Right lobe of liver (tissue), 6 donors: ENCODE measurements around the gene DISP3. TPM values are rescaled to one million over a fixed set of nuclear protein-coding genes. Genes with fewer than 3 reads are reported as not detected.

Experiments used
- ATAC-seq, 4 donors: fragments of 200-7000 bp; cut with Tn5 transposase; one replicate each; pipeline ENCODE4 v1.9.1; 2020; ENCODE audit warnings: mild to moderate bottlenecking in 4 of 4, moderate library complexity in 4 of 4
- DNase-seq, 3 donors: peaks; one replicate each; pipeline ENCODE4 v3.0.0-alpha.2; 2020
- H3K27ac ChIP-seq, 3 donors: fragments of 200-600 bp; one replicate each; pipeline ENCODE4 v1.8.0; 2022
- H3K27me3 ChIP-seq, 2 donors: fragments of 200-600 bp; one replicate each; pipeline ENCODE4 v1.8.0; 2022
- H3K36me3 ChIP-seq, 4 donors: fragments of 200-600 bp; sonication (generic) in 1 of 4; one replicate each; pipeline versions ENCODE4 v1.5.1 to v1.8.0; 2017 to 2022; ENCODE audit warnings: control low read depth in 1 of 4
- H3K4me1 ChIP-seq, 4 donors: fragments of 200-600 bp; sonication (generic) in 1 of 4; one replicate each; pipeline versions ENCODE4 v1.5.1 to v1.8.0; 2017 to 2022; ENCODE audit warnings: control low read depth in 1 of 4
- H3K4me3 ChIP-seq, 3 donors: fragments of 200-600 bp; one replicate each; pipeline ENCODE4 v1.8.0; 2022
- H3K9me3 ChIP-seq, 4 donors: fragments of 200-600 bp; sonication (generic) in 1 of 4; one replicate each; pipeline versions ENCODE4 v1.5.1 to v1.8.0; 2017 to 2022; ENCODE audit warnings: control low read depth in 1 of 4
- POLR2A ChIP-seq: fragments of 450-650 bp; IDR thresholded peaks from one replicate; pipeline ENCODE4 v1.6.1; 2017; ENCODE audit warnings: antibody characterized with exemption, mild to moderate bottlenecking
- WGBS: methylation state at CpG from one replicate; pipeline ENCODE4 v1.1.6; 2018; ENCODE audit warnings: low coverage, low lambda C conversion rate; ENCODE audit not compliant: insufficient coverage; ENCODE audit errors: missing lambda C conversion rate; 5-methylcytosine and 5-hydroxymethylcytosine counted together
- intact Hi-C, 2 donors: fragments of 100-400 bp; cut with DNase I; formaldehyde crosslinking; loops; one replicate each; pipeline versions ENCODE4 v1.11.2 to v1.14.1; 2022
- total RNA-seq, 6 experiments: library from RNA; depleted of rRNA in 2 of 6; stranded (reverse); fragments of >200 nt in 2 of 6; fragmentation: NEBNext Ultra II Directional in 3 of 6; extraction: Animal tissue kit (Norgen Biotek cat#: 25700) in 3 of 6; gene quantifications; one replicate each; pipeline versions ENCODE4 v1.1.0 to v1.2.4, GENCODE V29; 2016 to 2023
- TF ChIP-seq, protein P1 (sequence below), 4 donors: fragments of 200-600 bp in 3 of 4; fragments of 450-650 bp in 1 of 4; IDR thresholded peaks; one replicate each; pipeline versions ENCODE4 v1.5.1 to v1.8.0; 2016 to 2022; ENCODE audit warnings: antibody characterized with exemption in 4 of 4, mild to moderate bottlenecking in 2 of 4
- donor health status: DM: no; HTN: yes; CAD: no.
- donor health status: DM: no; HTN: no; CAD: no.
- donor health status: DM: no; HTN: no; CAD: no.
- donor health status: DM: no; HTN: yes; CAD: no.
- donor health status: DM: no; HTN: yes; CAD: no.

DISP3 gene
- total RNA-seq, 6 experiments from 2014 or later, result 0.06 TPM; not detected in 5

DNA sequence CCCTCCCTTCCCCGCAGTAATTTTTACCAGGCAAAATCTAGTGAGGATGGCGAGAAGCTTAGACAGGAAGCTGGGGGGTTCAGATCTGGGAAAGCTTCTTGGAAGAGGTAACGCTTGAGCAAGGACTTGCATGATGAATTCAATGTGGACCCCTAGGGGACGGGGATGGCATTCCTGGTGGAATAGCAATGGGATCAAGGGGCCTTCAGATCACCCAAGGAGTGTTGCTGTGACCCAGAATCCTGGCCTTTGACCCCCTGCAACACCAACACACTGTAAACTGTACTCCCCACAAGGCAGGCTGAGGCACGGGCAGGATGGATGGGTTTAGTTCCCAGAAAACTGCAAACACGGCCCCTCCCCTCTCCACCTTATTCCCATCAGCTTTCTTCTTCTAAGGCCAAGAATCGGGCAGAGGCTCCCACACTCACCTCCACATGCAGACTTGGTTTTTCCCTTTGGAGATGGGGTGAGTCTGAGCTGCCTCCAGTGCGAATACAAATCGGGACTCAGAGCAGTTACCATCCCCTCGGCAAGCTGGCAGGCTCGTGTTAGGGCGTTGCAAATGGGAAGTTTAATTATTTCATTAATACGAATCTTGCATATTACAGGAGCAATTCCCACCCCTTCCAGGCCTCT is 20.1 kb downstream of the DISP3 start:
- DNase-seq, result peak in 1 of 3 donors; percentile 23
- Histone ChIP-seq H3K27me3 (no peaks in the 10 kb centered on the region), H3K4me3 (no peak overlapping the region), H3K4me1 (no peaks in the 10 kb centered on the region), H3K36me3 (no peaks in the 10 kb centered on the region), H3K27ac (no peak overlapping the region), H3K9me3 (no peaks in the 10 kb centered on the region)
- 44% methylated on average over 11 of the region's 13 CpGs for WGBS
- ATAC-seq, result no peak
- intact Hi-C loops, result no loop called here
- no peak for TF ChIP-seq POLR2A
- TF ChIP-seq, protein P1, sequence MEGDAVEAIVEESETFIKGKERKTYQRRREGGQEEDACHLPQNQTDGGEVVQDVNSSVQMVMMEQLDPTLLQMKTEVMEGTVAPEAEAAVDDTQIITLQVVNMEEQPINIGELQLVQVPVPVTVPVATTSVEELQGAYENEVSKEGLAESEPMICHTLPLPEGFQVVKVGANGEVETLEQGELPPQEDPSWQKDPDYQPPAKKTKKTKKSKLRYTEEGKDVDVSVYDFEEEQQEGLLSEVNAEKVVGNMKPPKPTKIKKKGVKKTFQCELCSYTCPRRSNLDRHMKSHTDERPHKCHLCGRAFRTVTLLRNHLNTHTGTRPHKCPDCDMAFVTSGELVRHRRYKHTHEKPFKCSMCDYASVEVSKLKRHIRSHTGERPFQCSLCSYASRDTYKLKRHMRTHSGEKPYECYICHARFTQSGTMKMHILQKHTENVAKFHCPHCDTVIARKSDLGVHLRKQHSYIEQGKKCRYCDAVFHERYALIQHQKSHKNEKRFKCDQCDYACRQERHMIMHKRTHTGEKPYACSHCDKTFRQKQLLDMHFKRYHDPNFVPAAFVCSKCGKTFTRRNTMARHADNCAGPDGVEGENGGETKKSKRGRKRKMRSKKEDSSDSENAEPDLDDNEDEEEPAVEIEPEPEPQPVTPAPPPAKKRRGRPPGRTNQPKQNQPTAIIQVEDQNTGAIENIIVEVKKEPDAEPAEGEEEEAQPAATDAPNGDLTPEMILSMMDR (IDR thresholded peaks at IDR 0.05), result no peak

DNA sequence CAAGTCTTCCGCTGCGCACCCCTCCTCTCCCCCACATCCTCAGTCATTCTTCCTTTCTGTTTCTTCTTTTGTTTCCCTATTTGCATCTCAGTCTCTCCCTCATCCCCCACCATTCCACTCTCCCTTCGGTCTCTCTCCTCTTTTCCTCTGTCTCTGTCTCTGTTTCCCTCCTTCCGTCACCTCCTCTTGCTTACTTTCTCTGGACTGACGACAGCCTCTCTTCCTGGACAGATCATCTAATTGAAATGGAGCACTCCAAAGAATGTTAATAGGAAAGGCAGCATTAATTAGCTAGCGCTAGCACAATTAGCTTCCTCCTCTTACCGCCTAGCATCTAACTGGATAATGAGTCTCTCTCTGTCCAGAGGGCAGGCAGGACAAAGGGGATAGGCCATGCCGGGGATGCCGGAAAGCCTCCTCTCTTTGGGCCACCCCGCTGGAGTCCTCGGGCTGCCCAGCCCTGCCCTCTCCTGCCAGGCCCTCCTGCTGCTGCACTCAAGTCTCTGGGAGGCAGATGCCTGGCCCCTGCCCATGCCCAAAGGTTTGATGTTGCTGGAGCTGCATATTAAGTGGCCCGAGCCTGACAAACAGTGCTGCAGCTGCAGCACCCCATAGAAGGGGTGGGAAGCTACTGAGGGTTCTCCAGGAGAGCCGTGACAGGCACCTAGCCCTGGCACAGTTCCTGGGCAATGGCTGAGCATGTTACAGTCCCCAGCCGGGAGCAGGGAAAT is 20.8 kb downstream of the DISP3 start:
- TF ChIP-seq POLR2A, result no peak
- TF ChIP-seq, protein P1 (IDR thresholded peaks at IDR 0.05), result no peak
- intact Hi-C loops, result no loop called here
- WGBS, result 43% methylated on average over 10 of the region's 14 CpGs
- ATAC-seq (peak in 1 of 4 donors; percentile 8), DNase-seq (peak in 1 of 3 donors; percentile 28)
- Histone ChIP-seq H3K9me3 (no peaks in the 10 kb centered on the region), H3K4me1 (no peaks in the 10 kb centered on the region), H3K36me3 (no peaks in the 10 kb centered on the region), H3K27ac (no peak overlapping the region), H3K27me3 (no peaks in the 10 kb centered on the region), H3K4me3 (no peak overlapping the region)

DNA sequence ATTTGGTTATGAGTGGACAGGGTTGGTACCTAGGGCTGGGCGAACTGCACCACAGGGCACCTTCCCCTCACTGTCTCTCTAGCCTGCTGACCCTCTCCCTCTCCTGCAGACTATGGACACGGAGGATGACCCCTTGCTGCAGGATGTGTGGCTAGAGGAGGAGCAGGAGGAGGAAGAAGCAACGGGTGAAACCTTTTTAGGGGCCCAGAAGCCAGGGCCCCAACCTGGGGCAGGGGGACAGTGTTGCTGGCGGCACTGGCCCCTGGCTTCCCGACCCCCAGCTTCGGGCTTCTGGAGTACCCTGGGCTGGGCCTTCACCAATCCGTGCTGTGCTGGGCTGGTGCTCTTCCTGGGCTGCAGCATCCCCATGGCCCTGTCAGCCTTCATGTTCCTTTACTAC is 21.9 kb downstream of the DISP3 start:
- no peak for ATAC-seq
- 50% methylated on average over 1 of the region's 7 CpGs for WGBS
- peak in 1 of 3 donors; percentile 25 for DNase-seq

DNA sequence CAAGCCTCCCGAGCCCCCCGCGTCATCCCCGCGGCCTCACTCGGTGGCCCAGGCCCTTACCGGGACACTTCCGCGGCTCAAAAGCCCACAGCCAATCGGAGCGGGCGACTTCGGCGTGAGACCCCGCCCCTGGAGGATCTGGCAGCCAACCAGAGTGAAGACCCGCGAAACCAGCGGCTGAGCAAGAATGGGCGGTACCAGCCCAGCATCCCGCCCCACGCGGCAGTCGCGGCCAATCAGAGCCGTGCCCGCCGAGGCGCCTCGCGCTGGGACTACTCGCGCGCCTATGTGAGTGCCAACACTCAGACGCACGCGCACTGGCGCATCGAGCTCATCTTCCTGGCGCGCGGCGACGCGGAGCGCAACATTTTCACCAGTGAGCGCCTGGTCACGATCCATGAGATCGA is 22.5 kb downstream of the DISP3 start:
- peak in 2 of 4 donors; percentile 12 to 36 for ATAC-seq
- H3K4me1 ChIP-seq, result no peaks in the 10 kb centered on the region
- no peak overlapping the region for H3K4me3 ChIP-seq
- H3K27me3 ChIP-seq, result no peaks in the 10 kb centered on the region
- intact Hi-C loops, result no loop called here
- no peak overlapping the region for H3K27ac ChIP-seq
- H3K36me3 ChIP-seq, result no peaks in the 10 kb centered on the region
- WGBS, result 8% methylated on average over 12 of the region's 48 CpGs
- TF ChIP-seq, protein P1 (IDR thresholded peaks at IDR 0.05), result no peak
- no peak for TF ChIP-seq POLR2A
- DNase-seq, result peak in 1 of 3 donors; percentile 41
- H3K9me3 ChIP-seq, result peaks cover 0 to 4% (median 0%) of the 10 kb centered on the region in 4 donors

More for the DNA sequence above, 21.9 kb downstream of the DISP3 start:
- Histone ChIP-seq H3K27ac (no peak overlapping the region), H3K4me3 (no peak overlapping the region), H3K4me1 (no peaks in the 10 kb centered on the region), H3K9me3 (peaks cover 0 to 4% (median 0%) of the 10 kb centered on the region in 4 donors), H3K27me3 (no peaks in the 10 kb centered on the region), H3K36me3 (no peaks in the 10 kb centered on the region)
- intact Hi-C loops, result no loop called here
- no peak for TF ChIP-seq POLR2A
- TF ChIP-seq, protein P1 (IDR thresholded peaks at IDR 0.05), result no peak
